GM18498 (cell line): Measurements from ENCODE around the gene KCNN3.

Experiments
- ATAC-seq: cut with Tn5 transposase; IDR thresholded peaks from one replicate; pipeline ENCODE4 v1.9.1; 2021; ENCODE audit warnings: mild to moderate bottlenecking, moderate library complexity; ENCODE audit not compliant: unreplicated experiment

The KCNN3 gene

DNA sequence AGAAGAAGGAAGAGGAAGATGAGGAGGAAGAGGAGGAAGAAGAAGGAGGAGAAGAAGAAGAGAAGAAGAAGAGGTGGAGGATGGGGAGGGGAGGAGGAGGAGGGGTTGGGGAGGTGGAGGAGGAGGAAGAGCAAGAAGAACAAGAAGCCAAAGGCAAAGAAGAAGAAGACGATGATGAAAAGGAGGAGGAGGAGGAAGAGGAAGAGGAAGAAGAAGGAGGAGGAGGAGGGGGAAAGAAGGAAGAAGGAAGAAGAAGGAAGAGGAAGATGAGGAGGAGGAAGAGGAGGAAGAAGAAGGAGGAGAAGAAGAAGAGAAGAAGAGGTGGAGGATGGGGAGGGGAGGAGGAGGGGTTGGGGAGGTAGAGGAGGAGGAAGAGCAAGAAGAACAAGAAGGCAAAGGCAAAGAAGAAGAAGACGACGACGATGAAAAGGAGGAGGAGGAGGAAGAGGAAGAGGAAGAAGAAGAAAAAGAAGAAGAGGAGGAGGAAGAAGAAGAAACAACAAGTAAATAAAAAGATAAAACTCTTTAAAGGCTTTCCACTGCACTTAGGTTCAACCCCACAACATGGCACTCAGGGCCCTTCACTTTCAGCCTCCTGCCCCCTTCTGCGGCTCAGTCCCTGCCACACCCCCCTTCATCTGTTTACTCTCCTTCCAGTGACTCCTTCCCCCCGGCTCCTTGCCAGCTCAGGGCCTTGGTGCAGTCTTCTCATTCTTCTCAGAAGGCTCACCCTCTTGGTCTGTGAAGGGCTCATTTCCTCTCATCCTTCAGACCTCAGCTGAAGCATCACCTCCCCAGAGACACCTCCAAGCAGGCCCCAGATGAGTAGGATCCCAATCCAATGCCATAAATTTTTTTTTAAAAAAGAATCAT is 114.0 kb downstream of the KCNN3 start:
- ATAC-seq, result no peak

DNA sequence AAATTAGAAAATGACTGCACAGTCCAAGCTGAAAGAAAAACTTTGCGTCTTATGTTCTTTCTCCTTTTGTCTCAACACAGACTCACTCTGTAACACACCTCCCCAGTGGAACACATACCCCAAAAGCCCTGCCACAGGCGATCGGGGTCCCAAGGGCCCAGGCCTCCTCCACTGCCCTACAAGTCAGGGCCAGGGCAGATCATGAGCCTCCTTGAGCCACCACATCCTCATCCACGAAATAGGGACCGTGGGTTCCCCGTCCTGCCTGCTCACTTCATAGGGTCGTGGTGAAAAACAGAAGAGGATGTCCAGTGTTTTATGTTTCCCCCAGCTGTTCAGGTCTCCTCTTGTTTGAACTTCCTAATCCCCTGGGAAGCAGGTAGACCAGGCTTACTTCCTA is 116.7 kb downstream of the KCNN3 start:
- no peak for ATAC-seq

DNA sequence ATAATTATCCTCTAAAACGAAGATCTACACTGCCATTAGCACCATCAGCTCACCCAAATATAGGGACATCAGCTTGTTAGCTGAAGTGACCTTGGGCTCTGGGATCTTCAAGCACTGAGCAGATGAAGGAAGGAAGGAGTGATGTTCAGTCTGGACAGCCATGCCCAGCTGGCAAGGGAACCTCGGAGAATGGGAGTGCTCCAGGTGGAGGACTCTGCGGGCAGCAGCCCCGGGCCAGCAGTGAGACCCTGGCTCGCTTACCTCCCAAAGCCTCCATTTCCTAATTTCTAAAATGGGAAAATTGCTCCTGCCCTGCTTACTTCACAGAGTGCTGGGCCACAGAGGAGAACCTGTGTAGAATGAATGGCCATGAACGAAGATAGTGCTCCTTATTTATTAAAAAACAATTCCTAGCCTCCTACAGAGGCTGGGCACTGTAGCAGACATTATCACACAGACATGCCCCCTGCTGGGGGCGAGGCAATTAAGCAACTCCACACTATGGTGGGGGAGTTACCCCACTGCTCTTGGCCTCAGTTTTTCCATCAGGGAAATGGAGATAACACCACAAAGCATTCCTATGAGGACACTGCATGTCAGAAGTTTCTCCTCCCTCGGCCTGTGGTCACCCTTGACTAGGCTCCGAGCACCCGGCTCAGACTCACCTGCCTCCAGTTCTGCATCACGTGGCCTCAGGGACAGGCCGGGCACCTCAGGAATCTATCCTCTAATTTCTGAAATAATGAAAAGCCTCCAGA is 117.6 kb downstream of the KCNN3 start:
- no peak for ATAC-seq

- no peak for ATAC-seq
Observed at GRCh38 chr1:154751690-154752089, 118.4 kb downstream of the KCNN3 start.

DNA sequence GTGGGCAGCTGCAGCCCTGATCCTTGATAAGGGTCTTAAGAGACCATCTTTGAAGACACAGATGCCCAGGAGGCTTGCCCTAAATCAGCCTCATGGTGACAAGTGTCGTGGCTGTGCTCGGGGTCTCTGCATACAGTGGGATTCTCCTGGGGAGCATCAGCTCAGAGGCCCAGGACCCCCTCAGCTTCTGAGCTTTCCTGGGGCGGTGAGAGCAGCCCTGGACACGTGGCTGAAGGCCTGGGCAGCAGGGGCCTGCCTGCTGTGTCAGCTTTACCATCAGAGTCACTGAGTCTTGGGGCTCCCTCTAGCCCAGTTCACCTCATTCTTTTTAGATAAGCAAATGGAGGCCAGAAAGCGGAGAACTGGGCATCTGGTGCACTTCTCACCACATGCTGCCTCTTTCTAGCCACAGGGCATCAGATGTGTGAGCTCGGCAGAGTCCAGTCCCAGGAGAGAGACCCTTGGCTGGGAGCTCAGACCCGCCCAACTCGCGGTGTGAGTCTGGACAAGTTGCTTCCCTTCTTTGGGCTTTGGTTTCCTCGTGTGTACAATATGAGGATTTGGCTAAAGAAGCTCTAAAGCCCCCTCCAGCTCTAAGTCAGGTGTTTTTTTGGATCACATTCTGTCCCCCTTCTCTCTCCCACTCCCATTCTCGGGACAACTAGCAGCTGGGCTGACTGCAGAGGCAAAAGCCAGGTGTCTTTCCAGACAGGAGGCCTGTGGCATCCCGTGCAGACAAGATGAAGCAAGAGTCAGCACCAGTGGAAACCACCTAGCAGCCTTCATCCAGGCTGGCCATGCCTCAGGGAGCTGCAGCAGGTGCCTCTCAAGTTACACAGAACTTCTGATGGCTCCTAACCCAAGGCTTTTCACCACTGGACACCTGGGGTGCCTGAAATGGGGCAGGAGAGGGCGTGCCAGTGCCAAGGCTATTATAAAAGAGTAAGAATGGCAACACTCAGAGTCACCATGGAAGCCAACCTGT is 119.1 kb downstream of the KCNN3 start:
- ATAC-seq, result no peak

DNA sequence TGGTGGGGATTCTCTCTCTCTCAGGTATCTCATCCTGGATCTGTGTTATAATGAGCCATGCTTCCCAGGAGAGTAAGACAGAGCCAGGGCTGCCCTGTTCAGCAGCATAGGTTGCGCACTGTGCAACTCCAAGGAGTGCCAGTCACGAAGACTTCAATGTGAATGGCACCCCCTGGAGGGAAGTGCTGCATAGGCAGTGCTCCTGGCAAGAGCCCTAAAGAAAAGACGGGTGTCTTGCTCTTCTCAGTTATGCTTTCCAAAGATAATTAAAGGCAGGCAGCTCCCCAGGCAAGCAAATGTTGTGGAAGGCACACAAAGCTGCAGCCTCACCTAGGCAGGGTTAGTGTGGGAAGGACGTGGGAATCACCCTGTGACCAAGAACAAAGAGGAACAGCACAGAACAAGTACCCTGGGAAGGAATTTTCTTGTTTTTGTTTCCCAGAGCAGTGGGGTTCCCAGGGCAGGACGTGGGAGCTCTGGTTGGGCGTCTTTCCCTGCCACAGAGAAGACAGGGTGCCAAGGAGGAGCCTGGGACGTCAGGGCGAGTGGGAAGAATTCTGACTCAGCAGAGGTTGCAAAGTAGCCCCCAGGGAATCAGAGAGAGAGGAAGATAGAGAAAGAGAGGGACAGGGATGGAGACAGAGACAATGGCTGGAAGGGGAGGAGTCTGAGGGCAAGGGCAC is 120.9 kb downstream of the KCNN3 start:
- ATAC-seq, result no peak

DNA sequence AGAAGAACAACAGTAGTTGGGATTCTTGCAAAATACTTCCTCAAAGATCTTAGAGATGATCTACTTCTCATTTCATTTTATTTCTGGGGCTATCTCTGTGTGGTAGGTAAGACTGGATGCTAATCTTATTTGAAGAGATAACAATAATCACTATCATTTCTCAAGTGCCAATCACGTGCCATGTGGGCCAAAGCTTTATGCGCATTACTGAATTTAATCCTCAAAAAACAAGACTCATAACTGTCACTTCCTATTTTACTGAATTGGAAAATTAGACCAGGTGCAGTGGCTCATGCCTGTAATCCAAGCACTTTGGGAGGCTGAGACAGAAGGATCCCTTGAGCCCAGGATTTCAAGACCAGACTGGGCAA is 121.7 kb downstream of the KCNN3 start:
- ATAC-seq, result peak; percentile 20

GRCh38 chr1:154747740-154748404 is 122.2 kb downstream of the KCNN3 start:
- peak; percentile 92 for ATAC-seq

DNA sequence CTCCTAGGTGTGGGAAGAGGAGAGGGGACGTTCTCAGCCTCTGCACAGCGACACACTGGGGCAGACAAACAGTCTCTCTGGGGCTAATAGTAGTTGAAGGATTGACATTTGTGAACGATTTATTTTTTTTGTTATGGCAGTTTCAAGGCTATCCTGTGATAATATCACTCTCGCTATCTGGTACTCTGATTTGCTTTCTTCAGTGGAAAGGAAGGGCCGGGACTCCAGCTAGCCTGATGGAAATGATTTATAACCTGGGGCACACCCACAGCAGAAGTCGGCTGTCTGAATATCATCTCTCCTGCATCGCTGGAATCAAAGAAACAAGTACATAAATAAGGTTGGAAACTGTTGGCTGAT is 122.7 kb downstream of the KCNN3 start:
- ATAC-seq, result no peak

DNA sequence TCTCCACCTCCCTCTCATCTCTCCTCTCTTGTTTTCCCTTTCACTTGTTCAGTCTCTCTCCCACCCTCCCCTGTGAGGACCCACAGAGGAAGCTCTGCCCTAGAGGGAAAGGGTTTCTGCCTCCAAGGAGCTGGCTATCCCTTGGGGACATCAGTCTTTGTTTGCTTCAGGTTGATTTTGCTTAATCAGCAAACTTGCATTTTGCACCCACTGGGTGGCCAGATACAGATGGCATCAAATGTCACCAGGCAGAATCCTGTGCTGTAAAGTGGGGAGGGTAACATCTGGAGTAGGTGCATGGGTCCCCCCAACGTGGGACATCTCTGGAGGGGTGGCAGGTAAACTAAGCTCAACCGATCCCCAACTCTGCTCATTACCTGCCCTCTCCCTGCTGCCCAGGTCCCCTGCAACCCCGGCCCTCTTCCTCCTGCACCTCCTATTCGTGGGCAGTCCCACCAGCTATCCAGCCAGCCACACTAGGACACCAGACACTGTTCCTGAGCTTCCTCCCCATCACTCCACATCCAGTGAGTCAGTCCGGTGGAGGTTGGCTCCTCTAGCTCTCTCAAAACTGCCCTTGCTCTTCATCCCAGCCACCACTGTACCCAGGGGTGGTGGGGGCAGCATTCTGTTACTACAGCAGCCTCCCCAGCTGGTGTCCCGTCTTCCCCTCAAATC is 123.3 kb downstream of the KCNN3 start:
- ATAC-seq, result no peak

- no peak for ATAC-seq
Observed at GRCh38 chr1:154745750-154746425, 124.2 kb downstream of the KCNN3 start.

DNA sequence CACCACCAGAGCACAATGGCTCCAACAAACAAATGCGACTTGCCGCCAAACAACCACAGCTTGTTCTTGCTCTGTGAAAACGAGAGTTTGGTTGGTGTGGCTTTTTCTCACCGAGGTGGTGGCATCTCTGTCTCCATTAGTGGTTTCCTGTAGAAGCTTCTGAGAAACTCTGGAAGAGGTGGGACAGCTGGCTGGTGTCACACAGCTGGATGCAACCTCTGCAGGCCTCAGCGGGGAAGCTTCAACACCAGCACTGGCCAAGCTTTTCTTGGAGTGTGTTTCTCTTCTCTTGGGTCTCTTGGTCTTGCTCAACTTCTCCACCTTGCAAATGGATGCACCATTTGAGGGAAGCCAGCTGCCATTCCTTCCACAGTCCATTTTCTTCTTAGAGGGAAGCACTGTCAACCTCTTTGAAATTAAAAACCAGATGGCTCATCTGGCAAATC is 124.8 kb downstream of the KCNN3 start:
- ATAC-seq, result no peak

GRCh38 chr1:154744352-154745035 is 125.6 kb downstream of the KCNN3 start:
- no peak for ATAC-seq

GRCh38 chr1:154743526-154744036 is 126.5 kb downstream of the KCNN3 start:
- no peak for ATAC-seq

DNA sequence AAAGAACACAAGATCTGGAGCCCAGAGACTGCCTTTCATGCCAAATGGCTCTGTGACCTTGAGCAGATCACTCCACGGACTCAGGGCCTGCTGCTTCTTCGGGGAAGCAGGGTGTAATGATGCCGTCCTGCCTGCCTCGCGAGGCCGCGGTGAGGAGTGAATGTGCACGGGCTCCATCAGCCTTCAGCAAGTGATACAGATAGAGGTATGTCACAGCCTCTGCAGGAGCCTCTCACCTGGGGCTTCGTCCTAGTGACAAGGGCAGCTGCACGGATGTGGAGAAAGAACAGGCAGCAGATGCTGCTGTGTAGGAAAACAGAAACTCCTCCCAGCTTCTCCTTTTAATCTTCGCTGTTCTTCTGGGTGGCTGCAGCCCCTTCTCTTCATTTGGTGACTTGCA is 127.5 kb downstream of the KCNN3 start:
- no peak for ATAC-seq

DNA sequence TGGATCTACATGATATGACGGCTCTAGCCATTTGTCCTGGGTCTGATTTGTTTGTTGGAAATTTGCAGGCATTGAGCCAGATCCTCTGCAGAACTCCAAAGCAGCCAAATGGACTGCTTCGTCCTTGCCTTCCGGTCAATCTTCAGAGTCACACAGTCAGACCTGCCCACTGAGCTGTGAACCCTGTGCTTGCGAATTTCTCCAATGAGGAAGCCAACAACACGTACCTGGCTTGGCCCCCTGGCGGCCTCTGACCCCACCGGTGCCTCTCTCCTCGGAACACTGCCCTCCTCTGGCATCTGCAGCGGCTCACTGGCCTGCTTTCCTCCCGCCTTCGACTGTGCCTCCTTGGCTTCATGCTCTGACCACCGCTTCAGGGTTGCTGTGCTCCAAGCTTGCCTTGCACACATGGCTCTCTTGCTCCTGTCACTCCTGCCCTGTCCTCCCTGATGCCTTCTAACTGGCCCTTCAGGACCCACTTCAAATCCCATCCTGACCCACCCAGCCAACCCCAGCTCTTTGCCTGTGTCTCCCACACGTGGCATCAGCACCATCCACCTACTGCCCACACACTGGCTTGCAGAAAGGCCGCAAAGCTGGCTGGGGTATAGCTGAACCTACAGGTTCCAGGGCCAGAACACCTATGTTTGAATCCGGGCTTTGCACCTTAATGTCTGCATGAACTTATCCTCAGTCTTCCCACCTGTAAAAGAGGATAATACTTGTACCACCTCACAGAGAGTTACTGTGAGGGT is 128.2 kb downstream of the KCNN3 start:
- ATAC-seq, result no peak

DNA sequence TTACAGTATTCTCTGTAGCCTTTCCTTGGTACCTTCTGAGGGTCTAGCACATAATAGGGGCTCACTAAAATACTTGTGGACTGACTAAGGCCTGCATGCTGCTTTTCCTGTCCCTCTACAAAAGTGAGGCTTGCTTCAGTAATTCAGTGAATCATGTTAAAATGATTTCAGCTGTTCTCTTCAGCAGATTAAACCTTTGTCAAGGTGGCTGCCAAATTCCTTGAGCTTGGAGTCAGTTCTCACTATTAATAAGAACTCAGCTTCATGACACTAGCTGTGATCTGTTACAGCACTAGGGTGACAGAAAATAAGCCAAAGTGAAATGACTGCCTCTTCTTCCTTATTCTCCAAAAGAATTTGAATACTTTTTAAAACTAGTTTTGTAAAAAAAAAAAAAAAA is 128.8 kb downstream of the KCNN3 start:
- no peak for ATAC-seq
